ENCODE data around the gene PALMD.
A peak's percentile ranks its signal among the peaks of the same experiment; 100 is the strongest.

Gene PALMD

DNA sequence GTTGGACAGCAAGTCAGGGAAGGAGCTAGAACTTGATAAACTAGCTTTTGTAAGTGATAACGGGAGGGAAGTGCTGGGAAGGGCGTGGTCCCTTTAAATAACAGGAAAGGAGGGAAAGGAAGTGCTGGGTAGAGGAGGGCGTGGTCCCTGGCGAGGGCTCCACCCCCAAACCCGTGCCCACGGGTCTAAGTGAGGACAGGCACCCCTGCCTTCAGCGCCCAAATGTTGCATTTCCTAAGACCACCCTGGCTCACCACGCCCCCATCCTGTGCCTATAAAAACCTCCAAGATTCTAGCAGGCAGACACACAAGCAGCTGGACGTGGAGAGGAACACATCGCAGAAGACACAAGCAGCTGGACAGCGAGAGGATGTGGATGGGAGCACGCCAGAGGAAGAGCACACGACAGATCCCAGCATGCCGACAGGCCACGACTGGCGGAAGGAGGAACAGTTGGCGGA is 58.5 kb downstream of the PALMD start:
- no peak for DNase-seq

DNA sequence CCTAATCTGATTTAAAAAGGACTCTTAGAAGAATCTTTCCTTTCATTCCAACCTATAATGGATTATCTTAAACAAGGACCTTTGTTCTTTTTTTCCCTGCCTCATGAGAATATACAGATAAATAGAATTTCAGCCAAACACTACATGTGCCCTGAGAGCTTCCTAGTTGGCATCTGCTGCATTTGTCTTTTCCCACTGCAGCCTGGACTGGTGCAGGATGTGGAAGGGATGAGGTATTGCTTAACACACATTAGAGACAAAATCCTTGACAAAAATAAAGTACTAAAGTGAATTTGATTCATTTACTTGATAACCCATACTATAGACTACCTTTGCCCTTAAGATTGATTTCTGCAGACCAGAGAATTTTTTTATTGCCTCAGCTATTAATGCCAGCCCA is 59.5 kb downstream of the PALMD start:
- DNase-seq: no peak

DNA sequence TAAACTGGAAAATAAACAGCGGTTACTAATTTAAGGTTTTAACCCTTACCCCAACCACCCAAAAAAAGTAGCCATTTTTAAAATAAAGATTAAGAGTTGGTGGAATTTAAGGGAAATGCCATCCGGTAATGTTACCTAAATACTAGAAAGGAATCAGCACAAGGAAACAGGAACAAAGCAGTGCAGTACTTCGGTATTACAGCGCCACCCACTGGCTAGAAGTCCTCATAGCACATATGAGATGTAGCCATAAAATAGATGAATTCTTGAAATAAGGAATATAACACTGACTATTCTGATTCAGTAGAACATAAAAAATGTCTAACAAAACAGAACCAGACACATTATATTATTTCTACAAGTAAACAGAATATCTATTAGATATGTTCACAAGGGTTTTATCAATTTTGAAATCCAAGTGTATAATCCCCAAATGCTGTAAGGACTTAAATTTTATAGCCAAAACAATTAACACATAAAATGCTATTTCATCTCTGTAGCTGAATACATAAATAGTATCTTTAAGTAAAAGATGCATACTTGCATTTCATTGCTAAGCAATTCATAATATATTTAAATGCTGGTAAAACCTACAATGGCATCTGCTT is 61.7 kb downstream of the PALMD start:
- peak; percentile 67 to 71 for DNase-seq

DNA sequence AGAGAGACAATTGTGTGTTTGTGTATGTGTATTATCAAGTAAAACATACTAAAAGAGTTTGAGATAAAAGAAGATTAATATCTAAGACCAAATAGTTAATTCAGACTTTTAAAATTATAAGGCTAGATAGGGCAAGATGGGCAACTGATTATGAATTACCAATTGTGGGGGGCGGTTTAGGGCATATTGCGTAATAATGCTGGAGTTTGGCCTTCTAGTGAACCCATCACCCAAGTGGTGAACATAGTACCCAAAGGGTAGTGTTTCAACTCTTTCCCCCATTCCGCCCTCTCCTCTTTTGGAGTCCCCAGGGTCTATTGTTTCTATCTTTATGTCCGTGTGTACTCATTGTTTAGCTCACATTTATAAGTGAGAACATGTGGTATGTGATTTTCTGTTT is 65.1 kb downstream of the PALMD start:
- no peak for DNase-seq

GRCh38 chr1:99713006-99713405 is 67.1 kb downstream of the PALMD start:
- no peak for DNase-seq

GRCh38 chr1:99717005-99717404 is 71.1 kb downstream of the PALMD start:
- DNase-seq: no peak

DNA sequence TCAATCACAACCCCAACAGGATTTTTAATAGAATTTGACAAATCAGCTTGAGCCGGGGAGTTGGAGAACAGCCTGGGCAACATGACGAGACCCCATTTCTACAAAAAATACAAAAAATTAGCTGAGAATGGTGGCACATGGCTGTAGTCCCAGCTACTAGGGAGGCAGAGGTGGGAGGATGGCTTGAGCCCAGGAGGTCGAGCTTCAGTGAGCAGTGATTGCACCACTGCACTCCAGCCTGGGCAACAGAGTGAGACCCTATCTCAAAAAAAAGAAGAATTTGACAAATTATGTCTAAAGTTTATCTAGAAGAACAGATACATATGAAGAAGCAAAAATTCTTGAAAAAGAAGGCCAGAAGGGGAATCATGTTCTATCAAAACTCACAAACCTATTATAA is 77.3 kb downstream of the PALMD start:
- DNase-seq: no peak

DNA sequence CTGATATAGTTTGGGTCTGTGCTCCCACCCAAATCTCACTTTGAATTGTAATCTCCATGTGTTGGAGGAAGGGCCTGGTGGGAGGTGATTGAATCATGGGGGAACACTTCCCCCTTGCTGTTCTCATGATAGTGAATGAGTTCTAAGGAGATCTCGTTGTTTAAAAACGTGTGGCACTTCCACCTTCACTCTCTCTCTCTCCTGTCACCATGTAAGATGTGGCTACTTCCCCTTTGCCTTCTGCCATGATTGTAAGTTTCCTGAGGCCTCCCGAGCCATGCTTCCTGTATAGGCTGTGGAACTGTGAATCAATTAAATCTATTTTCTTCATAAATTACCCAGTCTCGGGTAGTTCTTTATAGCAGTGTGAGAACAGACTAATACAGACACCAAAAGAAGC is 80.1 kb downstream of the PALMD start:
- no peak for DNase-seq

DNA sequence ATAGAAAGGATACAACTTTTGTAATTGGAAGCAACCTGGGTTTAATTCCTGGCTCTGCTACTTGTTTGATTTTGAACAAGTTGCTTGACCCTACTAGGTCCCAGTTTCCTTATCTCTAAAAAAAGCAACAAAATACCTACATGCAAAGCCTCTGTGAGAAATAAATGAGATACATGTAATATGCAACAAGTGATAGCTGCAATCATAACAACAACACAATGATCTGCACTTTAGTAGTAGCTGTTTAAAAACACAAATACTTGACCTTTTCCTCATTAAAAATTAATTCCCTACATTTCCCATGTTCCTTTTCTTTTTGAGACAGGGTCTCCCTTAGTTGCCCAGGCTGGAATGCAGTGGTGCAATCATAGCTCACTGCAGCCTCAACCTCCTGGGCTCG is 80.5 kb downstream of the PALMD start:
- DNase-seq: no peak

DNA sequence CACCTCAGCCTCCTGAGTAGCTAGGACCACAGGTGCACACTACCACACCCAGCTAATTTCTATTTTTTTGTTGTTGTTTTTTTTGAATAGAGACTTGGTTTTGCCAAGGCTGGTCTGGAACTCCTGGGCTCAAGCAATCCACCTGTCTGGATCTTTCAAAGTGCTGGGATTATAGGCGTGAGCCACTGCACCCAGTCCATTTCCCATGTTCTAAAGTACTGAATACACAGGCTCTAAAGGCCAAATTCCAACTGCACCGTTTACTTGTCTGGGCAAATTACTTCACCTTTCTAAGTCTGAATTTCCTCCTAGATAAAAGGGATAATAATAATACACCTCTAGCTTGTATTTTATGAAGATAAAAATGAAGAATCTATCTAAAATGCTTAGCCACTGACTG is 80.9 kb downstream of the PALMD start:
- DNase-seq: no peak

- no peak for DNase-seq
Observed at GRCh38 chr1:99727575-99728185, 81.8 kb downstream of the PALMD start.

GRCh38 chr1:99728494-99729235 is 82.8 kb downstream of the PALMD start:
- no peak for DNase-seq

DNA sequence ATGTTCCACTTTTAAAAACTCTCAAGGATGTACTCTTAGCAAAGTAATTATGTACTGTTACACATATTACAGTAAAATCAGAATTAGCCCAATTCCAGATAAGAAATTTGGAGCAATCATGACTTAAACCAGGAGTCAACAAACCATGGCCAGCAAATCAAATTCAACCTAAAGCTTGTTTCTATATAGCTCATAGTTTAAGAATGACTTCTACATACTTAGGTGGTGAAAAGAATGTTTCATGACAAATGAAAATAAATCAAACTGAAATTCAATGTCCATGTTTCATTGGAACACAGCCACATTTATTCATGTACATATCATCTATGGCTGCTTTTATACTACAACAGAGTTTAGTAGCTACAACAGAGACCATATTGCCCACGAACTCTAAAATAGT is 85.5 kb downstream of the PALMD start:
- DNase-seq: no peak

- DNase-seq: no peak
Observed at GRCh38 chr1:99735852-99736251, 89.9 kb downstream of the PALMD start.

- DNase-seq: no peak
Observed at GRCh38 chr1:99737016-99737415, 91.1 kb downstream of the PALMD start.

DNA sequence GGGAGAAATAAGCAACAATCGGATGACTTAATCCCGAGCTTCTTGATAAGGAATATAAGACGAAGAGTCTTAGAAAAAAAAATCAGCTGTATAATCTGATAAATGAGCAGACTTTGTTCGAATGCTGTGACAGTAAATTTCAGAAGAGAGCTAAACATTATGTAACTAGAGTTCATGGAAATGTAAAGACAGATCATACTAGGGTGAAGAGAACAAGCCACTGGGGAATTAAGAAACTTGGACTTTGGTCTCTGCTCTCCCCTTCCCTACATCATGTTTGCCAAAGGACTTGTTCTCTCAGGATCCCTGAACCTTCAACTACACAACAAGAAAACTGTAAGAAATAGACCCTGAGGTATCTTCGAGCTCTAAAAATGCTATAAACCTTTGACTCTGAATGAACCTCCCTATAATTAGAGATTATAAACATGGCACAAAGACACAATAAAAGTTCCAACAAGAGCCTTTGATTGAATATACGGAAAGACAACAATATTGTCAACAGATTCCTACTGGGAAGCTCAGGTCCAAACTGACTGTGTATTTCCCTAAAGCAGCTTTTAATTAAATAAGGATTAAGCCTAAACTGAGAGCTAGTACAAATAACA is 93.0 kb downstream of the PALMD start:
- DNase-seq: no peak

DNA sequence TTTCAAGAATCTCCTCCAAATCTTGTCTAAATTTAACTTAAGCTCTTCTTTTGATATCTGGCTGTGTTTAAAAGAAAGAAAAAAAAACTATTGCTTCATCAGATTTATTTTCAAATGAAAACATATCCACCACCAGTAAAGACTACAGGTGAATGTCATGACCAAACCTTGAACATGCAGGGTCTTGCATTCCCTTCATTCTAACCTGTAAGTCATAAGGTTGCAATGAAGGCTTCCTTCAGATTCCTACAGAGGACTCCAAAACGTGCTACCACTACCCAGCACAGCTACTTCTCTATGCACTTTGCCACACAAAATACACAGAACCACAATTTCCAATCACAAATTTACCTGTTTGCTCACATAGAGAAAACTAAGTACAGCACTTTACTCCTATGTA is 94.2 kb downstream of the PALMD start:
- no peak for DNase-seq
